H1 (cell line): Measurements from ENCODE around the gene SPOCK1. TPM values are rescaled to one million over a fixed set of nuclear protein-coding genes. Genes with fewer than 3 reads are reported as not detected.

Experiments used
- CTCF ChIA-PET: fragments of 300-600 bp; sonication (Branson Sonifier 250); formaldehyde crosslinking; loops from one replicate; lab custom pipeline; 2021; ENCODE audit not compliant: partially characterized antibody; lab: Charles Lee
- POLR2A ChIA-PET: fragments of 300-600 bp; sonication (Branson Sonifier 250); formaldehyde crosslinking; loops from one replicate; lab custom pipeline; 2021; ENCODE audit warnings: inconsistent platforms; ENCODE audit not compliant: partially characterized antibody; lab: Charles Lee
- DNase-seq, 2 experiments: peaks; one replicate each; pipeline versions ENCODE4 v3.0.0 to v3.0.0-alpha.2; 2010 to 2022; ENCODE audit warnings: low spot score in 2 of 2, low read depth in 1 of 2, mixed read lengths in 1 of 2
- FAIRE-seq: peaks from 2 replicates; lab custom pipeline; 2011; peaks lifted over from hg19 to GRCh38; lab: Jason Lieb, UNC
- H2AFZ ChIP-seq: 2 replicates; pipeline ENCODE4 v1.8.1; 2012; ENCODE audit warnings: low read length, inconsistent platforms
- H2AK5ac ChIP-seq: 2 replicates; pipeline ENCODE4 v1.6.1; 2013; ENCODE audit warnings: low read depth, low read length
- H2BK120ac ChIP-seq: replicated peaks from 2 replicates; pipeline ENCODE3; 2013; ENCODE audit warnings: low read depth, low read length, inconsistent platforms
- H2BK12ac ChIP-seq: 2 replicates; pipeline ENCODE4 v1.6.1; 2013; ENCODE audit warnings: low read depth, low read length
- H2BK15ac ChIP-seq: 2 replicates; pipeline ENCODE4 v1.6.1; 2013; ENCODE audit warnings: low read length
- H2BK20ac ChIP-seq: 2 replicates; pipeline ENCODE4 v1.6.1; 2013; ENCODE audit warnings: low read length
- H2BK5ac ChIP-seq: 2 replicates; pipeline ENCODE4 v1.6.1; 2013; ENCODE audit warnings: low read depth, low read length
- H3K14ac ChIP-seq: 2 replicates; pipeline ENCODE4 v1.6.1; 2013; ENCODE audit warnings: inconsistent platforms; ENCODE audit not compliant: insufficient read length
- H3K18ac ChIP-seq: 2 replicates; pipeline ENCODE4 v1.6.1; 2013; ENCODE audit warnings: low read length; ENCODE audit errors: extremely low read depth
- H3K23ac ChIP-seq: 2 replicates; pipeline ENCODE4 v1.6.1; 2013; ENCODE audit warnings: inconsistent platforms; ENCODE audit not compliant: insufficient read length
- H3K23me2 ChIP-seq: 2 replicates; pipeline ENCODE4 v1.6.1; 2013; ENCODE audit warnings: low read depth, low read length
- H3K27ac ChIP-seq: 2 replicates; pipeline ENCODE4 v1.6.1; 2011; ENCODE audit warnings: low read depth, low read length, inconsistent platforms
- H3K27me3 ChIP-seq, 4 experiments: replicated peaks in 1 of 4; 1 replicate in 1 of 4; 2 replicates in 3 of 4; pipeline versions ENCODE4 v1.6.1 to v1.8.1; 2011 to 2013; ENCODE audit warnings: low read length in 3 of 4, mild to moderate bottlenecking in 3 of 4, inconsistent platforms in 2 of 4, mixed read lengths in 2 of 4, moderate library complexity in 1 of 4; ENCODE audit not compliant: control insufficient read depth in 3 of 4, insufficient read depth in 3 of 4; ENCODE audit errors: extremely low read depth in 1 of 4
- H3K36me3 ChIP-seq, 4 experiments: 2 replicates each; pipeline versions ENCODE4 v1.6.1 to v1.8.1; 2011 to 2013; ENCODE audit warnings: mild to moderate bottlenecking in 4 of 4, low read length in 3 of 4, moderate library complexity in 2 of 4, control low read depth in 1 of 4, inconsistent platforms in 1 of 4; ENCODE audit not compliant: insufficient read depth in 4 of 4, control insufficient read depth in 2 of 4
- H3K4ac ChIP-seq: replicated peaks from 2 replicates; pipeline ENCODE3; 2013; ENCODE audit warnings: low read length, low read depth, mixed read lengths, inconsistent platforms; ENCODE audit not compliant: insufficient read length
- H3K4me1 ChIP-seq, 4 experiments: replicated peaks in 1 of 4; 1 replicate in 1 of 4; 2 replicates in 3 of 4; pipeline versions ENCODE4 v1.6.1 to v1.8.1; 2011 to 2013; ENCODE audit warnings: low read length in 3 of 4, inconsistent platforms in 2 of 4, mixed read lengths in 1 of 4; ENCODE audit not compliant: insufficient read depth in 4 of 4, control insufficient read depth in 3 of 4
- H3K4me2 ChIP-seq, 2 experiments: 2 replicates each; pipeline versions ENCODE4 v1.6.1 to v1.8.1; 2011 to 2013; ENCODE audit warnings: low read depth in 2 of 2, low read length in 2 of 2, control low read depth in 1 of 2, inconsistent platforms in 1 of 2, mild to moderate bottlenecking in 1 of 2; ENCODE audit not compliant: insufficient read depth in 1 of 2
- H3K4me3 ChIP-seq, 4 experiments: fragments of 200-600, 300-600 bp in 1 of 4; sonication (generic), shearing (Covaris generic), sonication (Bioruptor Twin) in 1 of 4; 2 replicates each; pipeline versions ENCODE4 v1.5.1 to v1.8.1; 2011 to 2016; ENCODE audit warnings: low read length in 4 of 4, low read depth in 3 of 4, control low read depth in 2 of 4, inconsistent platforms in 2 of 4, mild to moderate bottlenecking in 2 of 4, mixed read lengths in 1 of 4, moderate library complexity in 1 of 4; ENCODE audit not compliant: insufficient read depth in 2 of 4; ENCODE audit errors: extremely low read depth in 1 of 4
- H3K56ac ChIP-seq: replicated peaks from 2 replicates; pipeline ENCODE3; 2013; ENCODE audit warnings: low read depth, mild to moderate bottlenecking, mixed read lengths, low read length, inconsistent platforms; ENCODE audit not compliant: insufficient read length
- H3K79me1 ChIP-seq: 2 replicates; pipeline ENCODE4 v1.6.1; 2013; ENCODE audit warnings: low read depth, low read length, control low read depth
- H3K79me2 ChIP-seq, 2 experiments: 2 replicates each; pipeline versions ENCODE4 v1.6.1 to v1.8.1; 2012 to 2013; ENCODE audit warnings: low read length in 2 of 2, mild to moderate bottlenecking in 2 of 2, inconsistent platforms in 1 of 2; ENCODE audit not compliant: insufficient read depth in 2 of 2, control insufficient read depth in 1 of 2
- H3K9ac ChIP-seq, 4 experiments: replicated peaks in 1 of 4; 1 replicate in 1 of 4; 2 replicates in 3 of 4; pipeline versions ENCODE4 v1.6.1 to v1.8.1; 2011 to 2013; ENCODE audit warnings: low read depth in 3 of 4, low read length in 3 of 4, control low read depth in 2 of 4, mild to moderate bottlenecking in 2 of 4, moderate library complexity in 2 of 4, inconsistent platforms in 1 of 4; ENCODE audit errors: extremely low read depth in 1 of 4
- H3K9me3 ChIP-seq, 2 experiments: 2 replicates each; pipeline versions ENCODE4 v1.6.1 to v1.8.1; 2012 to 2013; ENCODE audit warnings: mild to moderate bottlenecking in 2 of 2, moderate library complexity in 2 of 2, control low read depth in 1 of 2, inconsistent platforms in 1 of 2, low read depth in 1 of 2, low read length in 1 of 2, mixed read lengths in 1 of 2; ENCODE audit not compliant: insufficient read depth in 2 of 2
- H4K20me1 ChIP-seq, 2 experiments: replicated peaks in 1 of 2; 2 replicates each; pipeline versions ENCODE3 to v1.8.1; 2011 to 2013; ENCODE audit warnings: inconsistent platforms in 2 of 2, low read length in 2 of 2, mild to moderate bottlenecking in 1 of 2; ENCODE audit not compliant: insufficient read depth in 2 of 2, control insufficient read depth in 1 of 2
- H4K5ac ChIP-seq: 2 replicates; pipeline ENCODE4 v1.6.1; 2013; ENCODE audit warnings: low read length, low read depth, mixed read lengths, inconsistent platforms; ENCODE audit not compliant: insufficient read length
- H4K8ac ChIP-seq: 2 replicates; pipeline ENCODE4 v1.8.0; 2013; ENCODE audit warnings: mild to moderate bottlenecking, moderate library complexity, low read length, inconsistent platforms; ENCODE audit not compliant: insufficient read depth; ENCODE audit errors: extremely low read depth
- H4K91ac ChIP-seq: replicated peaks from 2 replicates; pipeline ENCODE3; 2013; ENCODE audit warnings: low read length, mixed read lengths, inconsistent platforms; ENCODE audit not compliant: insufficient read length
- CEBPB ChIP-seq: IDR thresholded peaks from 2 replicates; pipeline ENCODE4 v1.6.1; 2012; ENCODE audit warnings: low read depth, low read length
- CTBP2 ChIP-seq: IDR thresholded peaks from 2 replicates; pipeline ENCODE4 v1.7.0; 2011; ENCODE audit warnings: borderline replicate concordance, mild to moderate bottlenecking, moderate library complexity, mixed read lengths, low read length; ENCODE audit not compliant: insufficient read depth, insufficient read length
- EP300 ChIP-seq, 2 experiments: IDR thresholded peaks; 1 replicate in 1 of 2; 2 replicates in 1 of 2; pipeline ENCODE4 v1.6.1; 2011 to 2012; ENCODE audit warnings: low read depth in 2 of 2, low read length in 2 of 2, mild to moderate bottlenecking in 2 of 2, borderline replicate concordance in 1 of 2, inconsistent platforms in 1 of 2, moderate library complexity in 1 of 2
- GABPA ChIP-seq: IDR thresholded peaks from 2 replicates; pipeline ENCODE4 v1.6.1; 2011; ENCODE audit warnings: mild to moderate bottlenecking, low read length, moderate library complexity, borderline replicate concordance; ENCODE audit not compliant: insufficient read depth
- KDM5A ChIP-seq: fragments of 200-600 bp; IDR thresholded peaks from 2 replicates; pipeline ENCODE4 v1.7.1; 2012; ENCODE audit warnings: mild to moderate bottlenecking, low read length, inconsistent platforms, mixed read lengths
- POLR2AphosphoS5 ChIP-seq: IDR thresholded peaks from 2 replicates; pipeline ENCODE4 v1.6.1; 2011; ENCODE audit warnings: low read depth, low read length
- RAD21 ChIP-seq, 2 experiments: IDR thresholded peaks in 1 of 2; conservative IDR thresholded peaks in 1 of 2; 2 replicates each; pipeline ENCODE4 v1.6.1; 2011; ENCODE audit warnings: low read depth in 2 of 2, low read length in 2 of 2, improper control_type of control experiment in 1 of 2, inconsistent platforms in 1 of 2, mild to moderate bottlenecking in 1 of 2, moderate library complexity in 1 of 2
- SAP30 ChIP-seq: fragments of 300-600 bp; sonication (generic); IDR thresholded peaks from 2 replicates; pipeline ENCODE4 v1.7.1; 2012; ENCODE audit warnings: low read length, moderate library complexity, mild to moderate bottlenecking, inconsistent platforms; ENCODE audit not compliant: insufficient read depth, insufficient replicate concordance
- SP4 ChIP-seq: IDR thresholded peaks from 2 replicates; pipeline ENCODE4 v1.6.1; 2012; ENCODE audit warnings: low read length, inconsistent platforms
- TEAD4 ChIP-seq: IDR thresholded peaks from 2 replicates; pipeline ENCODE4 v1.6.1; 2012; ENCODE audit warnings: low read depth, low read length, inconsistent platforms, mixed read lengths
- WGBS, 2 experiments: shearing (Covaris generic) in 1 of 2; methylation state at CpG; one replicate each; pipeline versions ENCODE4 v1.1.6 to v1.1.7; 2013 to 2015; ENCODE audit warnings: low lambda C conversion rate in 2 of 2, mixed read lengths in 2 of 2, inconsistent platforms in 1 of 2, low coverage in 1 of 2, missing lambda C conversion rate in 1 of 2; ENCODE audit not compliant: insufficient replicate concordance in 2 of 2, insufficient coverage in 1 of 2, insufficient read length in 1 of 2; ENCODE audit errors: extremely low coverage in 1 of 2, missing lambda C conversion rate in 1 of 2; 5-methylcytosine and 5-hydroxymethylcytosine counted together
- polyA plus RNA-seq, 7 experiments: library from polyadenylated mRNA; depleted of rRNA in 3 of 7; stranded (reverse) in 5 of 7; unstranded in 2 of 7; fragments of >200 nt in 5 of 7; fragments of 200-250 nt in 2 of 7; gene quantifications; 1 replicate in 5 of 7; 2 replicates in 1 of 7; 4 replicates in 1 of 7; pipeline versions ENCODE4 v1.2.1 to v1.2.3, GENCODE V29; 2011 to 2013; ENCODE audit warnings: missing spikeins in 2 of 7, mixed read lengths in 2 of 7
- total RNA-seq: library from RNA; stranded (reverse); fragmentation: NEBNext Ultra II Directional; extraction: Animal tissue kit (Norgen Biotek cat#: 25700); gene quantifications from 2 replicates; pipeline ENCODE4 v1.2.1, GENCODE V29; 2021
- TF ChIP-seq, protein P1 (sequence below), 3 experiments: IDR thresholded peaks; 1 replicate in 2 of 3; 2 replicates in 1 of 3; pipeline versions ENCODE4 v1.5.1 to v1.6.1; 2011; ENCODE audit warnings: low read length in 3 of 3, mild to moderate bottlenecking in 3 of 3, inconsistent platforms in 2 of 3, low read depth in 1 of 3, moderate library complexity in 1 of 3; ENCODE audit not compliant: insufficient read depth in 1 of 3; ENCODE audit errors: control extremely low read depth in 1 of 3

The SPOCK1 gene
- total and polyA plus RNA-seq, 2 of the 8 experiments (the other 6 are each of a cell fraction or from before 2014, with no cell fraction given): 6.9 to 18.1 TPM

DNA sequence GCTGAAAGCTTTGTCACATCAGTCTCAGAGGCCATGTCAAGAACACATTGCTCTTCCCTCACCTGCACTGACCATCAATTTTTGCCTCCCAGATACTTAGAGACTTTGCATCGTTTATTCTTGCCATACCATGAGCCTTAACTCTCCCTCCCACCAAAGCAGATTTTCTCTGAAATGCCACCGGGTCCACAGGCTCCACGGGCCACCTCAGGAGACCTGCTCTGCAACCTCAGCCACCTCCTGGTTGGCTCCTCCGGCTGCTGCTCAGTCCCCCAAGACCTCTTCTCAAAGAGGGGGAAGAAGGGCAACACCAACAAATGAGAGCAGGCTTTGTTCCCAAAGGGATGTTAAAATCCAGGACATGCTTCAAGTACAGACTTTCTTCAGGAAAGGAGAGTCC is 400.5 kb downstream of the SPOCK1 start:
- Histone ChIP-seq H3K79me1 (no peaks in the 10 kb centered on the region), H2BK20ac (no peak overlapping the region), H3K23ac (no peak overlapping the region), H3K4me2 (no peak overlapping the region), H3K4ac (no peak overlapping the region), H3K27me3 (no peaks in the 10 kb centered on the region), H3K4me3 (no peak overlapping the region), H2BK120ac (no peak overlapping the region), H4K5ac (no peak overlapping the region), H4K91ac (no peak overlapping the region), H3K9ac (no peak overlapping the region), H2AFZ (no peak overlapping the region), H3K27ac (no peak overlapping the region), H2AK5ac (no peak overlapping the region), H4K20me1 (no peaks in the 10 kb centered on the region), H3K4me1 (no peaks in the 10 kb centered on the region), H3K56ac (no peak overlapping the region), H2BK5ac (no peak overlapping the region), H4K8ac (no peak overlapping the region), H2BK12ac (no peak overlapping the region), H3K23me2 (no peaks in the 10 kb centered on the region), H2BK15ac (no peak overlapping the region), H3K36me3 (no peaks in the 10 kb centered on the region), H3K9me3 (no peaks in the 10 kb centered on the region), H3K79me2 (no peaks in the 10 kb centered on the region), H3K18ac (no peak overlapping the region), H3K14ac (no peak overlapping the region)
- no peak for FAIRE-seq
- POLR2A ChIA-PET: no interaction called here
- 92% methylated on average over 3 of the region's 4 CpGs; no CpG with 5 or more reads in 1 of the 2 experiments for WGBS, 2 experiments
- no peak for DNase-seq
- CTCF ChIA-PET: interaction anchor here (1.0 to 1.7 kb wide), 2 partner anchors 13 to 120 kb away, joined by 3 to 7 read pairs; no protein-coding TSS in a partner anchor
- TF ChIP-seq TEAD4 (no peak), CTBP2 (no peak), EP300 (IDR thresholded peaks at IDR 0.05; ENCODE audit: borderline replicate concordance in 1 of 2, low read depth in 2 of 2, low read length in 2 of 2) (no peak), KDM5A (no peak), SP4 (no peak), GABPA (no peak), POLR2AphosphoS5 (no peak), RAD21 (IDR thresholded peaks at IDR 0.05 in 1 of 2, conservative IDR thresholded peaks at IDR 0.05 in 1 of 2; ENCODE audit: low read depth in 2 of 2, low read length in 2 of 2) (no peak), SAP30 (no peak), CEBPB (no peak)
- TF ChIP-seq, protein P1, sequence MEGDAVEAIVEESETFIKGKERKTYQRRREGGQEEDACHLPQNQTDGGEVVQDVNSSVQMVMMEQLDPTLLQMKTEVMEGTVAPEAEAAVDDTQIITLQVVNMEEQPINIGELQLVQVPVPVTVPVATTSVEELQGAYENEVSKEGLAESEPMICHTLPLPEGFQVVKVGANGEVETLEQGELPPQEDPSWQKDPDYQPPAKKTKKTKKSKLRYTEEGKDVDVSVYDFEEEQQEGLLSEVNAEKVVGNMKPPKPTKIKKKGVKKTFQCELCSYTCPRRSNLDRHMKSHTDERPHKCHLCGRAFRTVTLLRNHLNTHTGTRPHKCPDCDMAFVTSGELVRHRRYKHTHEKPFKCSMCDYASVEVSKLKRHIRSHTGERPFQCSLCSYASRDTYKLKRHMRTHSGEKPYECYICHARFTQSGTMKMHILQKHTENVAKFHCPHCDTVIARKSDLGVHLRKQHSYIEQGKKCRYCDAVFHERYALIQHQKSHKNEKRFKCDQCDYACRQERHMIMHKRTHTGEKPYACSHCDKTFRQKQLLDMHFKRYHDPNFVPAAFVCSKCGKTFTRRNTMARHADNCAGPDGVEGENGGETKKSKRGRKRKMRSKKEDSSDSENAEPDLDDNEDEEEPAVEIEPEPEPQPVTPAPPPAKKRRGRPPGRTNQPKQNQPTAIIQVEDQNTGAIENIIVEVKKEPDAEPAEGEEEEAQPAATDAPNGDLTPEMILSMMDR (IDR thresholded peaks at IDR 0.05; ENCODE audit: control extremely low read depth in 1 of 3, insufficient read depth in 1 of 3, low read depth in 1 of 3, low read length in 3 of 3): no peak
